Stomach (tissue), 9 donors: ENCODE data around the gene C3orf20. TPM values are rescaled to one million over a fixed set of nuclear protein-coding genes. Genes with fewer than 3 reads are reported as not detected.

Experiments used
- DNase-seq, 2 donors: peaks; one replicate each; pipeline versions ENCODE4 v3.0.0 to v3.0.0-alpha.2; 2013 to 2019
- H3K27ac ChIP-seq, 5 donors: fragments of 200-600 bp in 4 of 5; sonication (generic) in 4 of 5; one replicate each; pipeline ENCODE4 v1.5.1; 2013 to 2019; ENCODE audit warnings: mild to moderate bottlenecking in 1 of 5, moderate library complexity in 1 of 5
- H3K27me3 ChIP-seq, 3 donors: fragments of 200-600 bp; sonication (generic); one replicate each; pipeline ENCODE4 v1.5.1; 2017 to 2019; ENCODE audit warnings: mixed run types in 1 of 3
- H3K36me3 ChIP-seq, 4 donors: fragments of 200-600 bp; sonication (generic); 1 replicate in 3 of 4; 2 replicates in 1 of 4; pipeline ENCODE4 v1.5.1; 2016 to 2019
- H3K4me1 ChIP-seq, 4 donors: fragments of 200-600 bp; sonication (generic); one replicate each; pipeline ENCODE4 v1.5.1; 2016 to 2019
- H3K4me3 ChIP-seq, 4 donors: fragments of 200-600 bp; sonication (generic) in 3 of 4; one replicate each; pipeline ENCODE4 v1.5.1; 2016 to 2019; ENCODE audit warnings: mild to moderate bottlenecking in 1 of 4
- H3K9me3 ChIP-seq, 4 donors: fragments of 200-600 bp; sonication (generic); one replicate each; pipeline ENCODE4 v1.5.1; 2016 to 2019
- EP300 ChIP-seq: sonication (generic); formaldehyde crosslinking; IDR thresholded peaks from one replicate; pipeline ENCODE4 v1.6.1; 2017; ENCODE audit warnings: antibody characterized with exemption
- POLR2A ChIP-seq, 4 donors: fragments of 450-650 bp; IDR thresholded peaks; one replicate each; pipeline ENCODE4 v1.6.1; 2016; ENCODE audit warnings: antibody characterized with exemption in 4 of 4, control low read depth in 2 of 4, mild to moderate bottlenecking in 1 of 4, moderate library complexity in 1 of 4
- POLR2AphosphoS5 ChIP-seq, 3 donors: sonication (generic); formaldehyde crosslinking; IDR thresholded peaks; one replicate each; pipeline ENCODE4 v1.6.1; 2016; ENCODE audit warnings: antibody characterized with exemption in 3 of 3
- WGBS, 5 donors: extraction: QIAGEN DNeasy Blood & Tissue Kit in 3 of 5; methylation state at CpG; one replicate each; pipeline versions ENCODE4 v1.1.5 to v1.1.7; 2013 to 2018; 5-methylcytosine and 5-hydroxymethylcytosine counted together
- intact Hi-C: fragments of 100-400 bp; cut with DNase I; formaldehyde crosslinking; loops from one replicate; pipeline ENCODE4 v1.15.1; 2023; ENCODE audit warnings: low total_unique reads
- polyA plus RNA-seq, 3 donors: library from polyadenylated mRNA; stranded (reverse); fragments of 200-250 nt; gene quantifications; one replicate each; pipeline ENCODE4 v1.2.3, GENCODE V29; 2013
- total RNA-seq, 5 donors: library from RNA; depleted of rRNA; stranded (reverse); fragments of >200 nt; gene quantifications; one replicate each; pipeline versions ENCODE4 v1.1.0 to v1.2.3, GENCODE V29; 2014 to 2016
- TF ChIP-seq, protein P1 (sequence below), 7 experiments: fragments of 450-650 bp in 4 of 7; fragments of 200-600 bp in 3 of 7; sonication (generic) in 3 of 7; IDR thresholded peaks; one replicate each; pipeline ENCODE4 v1.5.1; 2016 to 2019; ENCODE audit warnings: antibody characterized with exemption in 7 of 7, control low read depth in 2 of 7, mild to moderate bottlenecking in 1 of 7
- donor health status: healthy with polysubstance abuse.
- donor health status: Bipolar disorder and iron deficiency.
- donor health status: healthy.

Gene C3orf20
- total and polyA plus RNA-seq, 8 donors = 0.37 TPM; not detected in 7

DNA sequence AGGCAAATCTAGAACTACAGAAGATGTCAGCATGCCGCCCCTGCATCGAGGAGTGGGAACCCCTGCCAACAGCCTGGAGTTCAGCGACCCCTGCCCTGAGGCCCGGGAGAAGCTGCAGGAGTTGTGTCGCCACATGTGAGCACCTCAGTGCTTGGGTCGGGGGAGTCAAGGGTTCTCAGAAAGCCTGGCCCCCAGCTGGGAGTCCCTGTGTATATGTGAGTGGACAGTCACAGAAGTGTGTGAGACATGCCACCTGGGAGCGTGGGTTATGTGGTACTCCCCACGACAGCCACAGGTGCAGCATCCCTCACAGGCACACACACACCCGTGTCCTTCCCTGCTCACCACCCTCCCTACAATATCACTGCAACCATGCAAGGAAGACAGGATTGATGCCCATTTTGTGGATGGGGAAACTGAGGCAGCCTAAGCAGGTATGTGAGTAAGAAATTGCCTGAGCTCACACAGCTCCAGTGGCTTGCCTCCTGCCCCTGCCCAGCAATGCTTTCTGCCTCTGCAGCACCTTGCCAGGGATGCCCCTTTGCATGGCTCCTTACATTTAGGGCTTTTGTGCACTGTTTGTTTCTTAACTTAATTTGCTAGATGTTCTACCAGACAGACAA is 28.3 kb downstream of the C3orf20 start:
- TF ChIP-seq POLR2AphosphoS5 (IDR thresholded peaks at IDR 0.05) (no peak), EP300 (no peak), POLR2A (IDR thresholded peaks at IDR 0.05) (no peak)
- TF ChIP-seq, protein P1, sequence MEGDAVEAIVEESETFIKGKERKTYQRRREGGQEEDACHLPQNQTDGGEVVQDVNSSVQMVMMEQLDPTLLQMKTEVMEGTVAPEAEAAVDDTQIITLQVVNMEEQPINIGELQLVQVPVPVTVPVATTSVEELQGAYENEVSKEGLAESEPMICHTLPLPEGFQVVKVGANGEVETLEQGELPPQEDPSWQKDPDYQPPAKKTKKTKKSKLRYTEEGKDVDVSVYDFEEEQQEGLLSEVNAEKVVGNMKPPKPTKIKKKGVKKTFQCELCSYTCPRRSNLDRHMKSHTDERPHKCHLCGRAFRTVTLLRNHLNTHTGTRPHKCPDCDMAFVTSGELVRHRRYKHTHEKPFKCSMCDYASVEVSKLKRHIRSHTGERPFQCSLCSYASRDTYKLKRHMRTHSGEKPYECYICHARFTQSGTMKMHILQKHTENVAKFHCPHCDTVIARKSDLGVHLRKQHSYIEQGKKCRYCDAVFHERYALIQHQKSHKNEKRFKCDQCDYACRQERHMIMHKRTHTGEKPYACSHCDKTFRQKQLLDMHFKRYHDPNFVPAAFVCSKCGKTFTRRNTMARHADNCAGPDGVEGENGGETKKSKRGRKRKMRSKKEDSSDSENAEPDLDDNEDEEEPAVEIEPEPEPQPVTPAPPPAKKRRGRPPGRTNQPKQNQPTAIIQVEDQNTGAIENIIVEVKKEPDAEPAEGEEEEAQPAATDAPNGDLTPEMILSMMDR (IDR thresholded peaks at IDR 0.05) = no peak

DNA sequence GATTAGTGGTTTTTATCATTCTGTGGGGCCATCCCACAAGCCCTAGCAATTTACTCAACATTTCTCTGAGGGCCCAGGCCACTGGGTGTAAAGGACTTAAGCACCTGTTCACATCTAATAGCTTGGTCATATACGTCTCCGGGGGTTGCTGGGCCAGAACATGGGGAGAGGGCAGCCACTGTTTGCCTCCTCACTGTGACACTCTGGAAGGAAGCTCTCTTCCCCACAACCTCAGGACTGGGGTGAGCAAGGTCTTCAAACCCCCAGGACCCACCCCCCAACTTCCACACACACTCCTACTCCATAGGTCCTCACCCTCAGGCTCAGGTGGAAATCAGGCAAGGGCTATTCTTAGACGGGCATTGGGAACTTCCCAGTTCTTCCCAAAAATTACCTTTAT is 28.9 kb downstream of the C3orf20 start:
- Histone ChIP-seq H3K36me3 (no peaks in the 10 kb centered on the region), H3K27ac (no peak overlapping the region), H3K9me3 (no peaks in the 10 kb centered on the region), H3K4me1 (no peaks in the 10 kb centered on the region), H3K27me3 (no peaks in the 10 kb centered on the region), H3K4me3 (no peak overlapping the region)
- no peak for TF ChIP-seq POLR2AphosphoS5 (IDR thresholded peaks at IDR 0.05)
- TF ChIP-seq, protein P1 (IDR thresholded peaks at IDR 0.05) = no peak
- no peak for TF ChIP-seq POLR2A (IDR thresholded peaks at IDR 0.05)
- TF ChIP-seq EP300 = no peak
- DNase-seq = no peak
- 89 to 97% (median 92%) methylated on average over 3 of the region's 3 CpGs for WGBS, 5 donors
- intact Hi-C loops = no loop called here

More for the DNA sequence above, 28.3 kb downstream of the C3orf20 start:
- intact Hi-C loops = no loop called here
- no peaks in the 10 kb centered on the region for H3K4me1 ChIP-seq
- H3K9me3 ChIP-seq = no peaks in the 10 kb centered on the region
- H3K36me3 ChIP-seq = no peaks in the 10 kb centered on the region
- H3K27ac ChIP-seq = no peak overlapping the region
- no peak for DNase-seq
- H3K27me3 ChIP-seq = no peaks in the 10 kb centered on the region
- H3K4me3 ChIP-seq = no peak overlapping the region
- 87 to 91% (median 91%) methylated on average over 9 of the region's 9 CpGs for WGBS, 5 donors

DNA sequence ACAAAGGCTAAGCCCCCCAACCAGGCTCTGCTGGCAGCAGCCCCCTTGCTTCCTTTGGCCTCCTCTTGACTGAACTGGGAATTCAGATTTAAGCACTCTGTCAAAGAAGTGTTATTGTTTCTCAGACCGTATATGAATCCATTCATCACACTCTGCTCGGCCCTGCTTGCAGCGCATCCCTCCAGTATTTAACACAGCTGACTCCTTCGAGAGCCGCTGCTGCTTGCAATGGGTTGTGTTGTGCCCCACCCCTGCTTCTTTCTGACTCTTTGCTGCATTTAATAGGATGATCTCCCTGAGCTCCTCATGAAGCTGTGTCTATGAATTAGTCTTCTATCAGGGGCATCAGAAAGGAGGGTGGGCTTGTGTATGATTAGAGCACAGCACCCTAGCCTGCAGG is 31.2 kb downstream of the C3orf20 start:
- WGBS, 5 donors = 80 to 83% (median 83%) methylated on average over 5 of the region's 5 CpGs
- no peak for DNase-seq
- H3K4me3 ChIP-seq = no peak overlapping the region
- H3K27ac ChIP-seq = no peak overlapping the region
- H3K27me3 ChIP-seq = no peaks in the 10 kb centered on the region
- H3K36me3 ChIP-seq = no peaks in the 10 kb centered on the region
- H3K9me3 ChIP-seq = no peaks in the 10 kb centered on the region
- intact Hi-C loops = no loop called here
- TF ChIP-seq EP300 (no peak), POLR2A (IDR thresholded peaks at IDR 0.05) (no peak)
- TF ChIP-seq, protein P1 (IDR thresholded peaks at IDR 0.05) = no peak
- no peaks in the 10 kb centered on the region for H3K4me1 ChIP-seq

DNA sequence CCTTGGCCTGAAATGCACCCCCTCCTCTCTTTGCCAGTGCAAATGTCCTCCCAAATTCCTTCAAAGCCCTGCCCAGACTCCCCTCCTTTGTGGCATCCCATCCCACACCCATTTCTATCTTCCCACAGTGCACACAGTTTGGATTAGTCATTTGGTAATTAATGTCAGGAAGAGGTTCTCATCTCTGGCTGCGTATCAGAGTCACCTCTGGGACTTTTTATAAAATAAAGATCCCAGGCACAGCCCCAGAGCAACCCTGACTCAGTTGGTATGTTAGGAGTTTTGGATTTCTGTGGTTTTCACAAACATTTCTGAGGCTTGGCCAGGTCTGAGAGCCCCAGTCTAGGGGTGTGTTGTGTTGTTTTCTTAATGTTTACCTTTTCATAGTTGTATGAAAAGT is 41.6 kb downstream of the C3orf20 start:
- intact Hi-C loops = no loop called here
- Histone ChIP-seq H3K27ac (no peak overlapping the region), H3K4me1 (no peaks in the 10 kb centered on the region), H3K4me3 (no peak overlapping the region), H3K36me3 (no peaks in the 10 kb centered on the region), H3K27me3 (no peaks in the 10 kb centered on the region), H3K9me3 (peaks cover 0 to 15% (median 8%) of the 10 kb centered on the region in 4 donors)
- no peak for TF ChIP-seq POLR2AphosphoS5 (IDR thresholded peaks at IDR 0.05)
- no peak for TF ChIP-seq EP300
- TF ChIP-seq POLR2A (IDR thresholded peaks at IDR 0.05) = no peak
- TF ChIP-seq, protein P1 (IDR thresholded peaks at IDR 0.05) = no peak
- no peak for DNase-seq
- 48 to 72% (median 70%) methylated on average over 1 of the region's 1 CpG for WGBS, 5 donors
